WTC11 (cell line): ENCODE results near the gene STAB2. TPM values are rescaled to one million over a fixed set of nuclear protein-coding genes. Genes with fewer than 3 reads are reported as not detected.

Experiments used
- ATAC-seq: fragments of 200-7000 bp; cut with Tn5 transposase; 2 replicates; pipeline ENCODE4 v1.10.0; 2021; ENCODE audit warnings: mild to moderate bottlenecking, moderate library complexity
- CTCF ChIA-PET: fragments of 300-600 bp; sonication (Branson Sonifier 250); formaldehyde crosslinking; loops from one replicate; lab custom pipeline; 2021; ENCODE audit warnings: antibody characterized with exemption; lab: Charles Lee
- POLR2A ChIA-PET: fragments of 350-600 bp; sonication (Branson Sonifier 250); formaldehyde crosslinking; loops from one replicate; lab custom pipeline; 2021; ENCODE audit warnings: antibody characterized with exemption; lab: Charles Lee
- DNase-seq: peaks from one replicate; pipeline ENCODE4 v3.0.0; 2021; ENCODE audit warnings: low spot score
- H3K27ac Mint-ChIP-seq: 2 replicates; pipeline ENCODE4 v1.8.0; 2021; ENCODE audit warnings: mixed read lengths
- H3K27me3 Mint-ChIP-seq: 2 replicates; pipeline ENCODE4 v1.8.0; 2021; ENCODE audit warnings: low read depth, mild to moderate bottlenecking, moderate library complexity, mixed read lengths
- H3K36me3 Mint-ChIP-seq: 2 replicates; pipeline ENCODE4 v1.8.0; 2021; ENCODE audit warnings: mixed read lengths
- H3K4me1 Mint-ChIP-seq: 2 replicates; pipeline ENCODE4 v1.8.0; 2022; ENCODE audit warnings: mixed read lengths
- H3K4me3 Mint-ChIP-seq: 2 replicates; pipeline ENCODE4 v1.8.0; 2021; ENCODE audit warnings: mild to moderate bottlenecking, moderate library complexity, mixed read lengths
- H3K9me3 Mint-ChIP-seq: 2 replicates; pipeline ENCODE4 v1.8.0; 2021; ENCODE audit warnings: mixed read lengths
- CDX4 ChIP-seq: fragments of 250-450 bp; sonication (Bioruptor Pico); IDR thresholded peaks from 2 replicates; pipeline ENCODE4 v1.9.0; 2021; ENCODE audit warnings: moderate library complexity, mild to moderate bottlenecking, inconsistent platforms, borderline replicate concordance
- GABPB1 ChIP-seq: sonication (generic); formaldehyde crosslinking; IDR thresholded peaks from 2 replicates; pipeline ENCODE4 v1.8.1; 2023; ENCODE audit warnings: mild to moderate bottlenecking, missing genetic modification reagents
- HMGXB4 ChIP-seq: sonication (generic); formaldehyde crosslinking; IDR thresholded peaks from 2 replicates; pipeline ENCODE4 v1.8.1; 2023; ENCODE audit warnings: mild to moderate bottlenecking, moderate library complexity, missing genetic modification reagents
- IRF1 ChIP-seq: sonication (generic); formaldehyde crosslinking; IDR thresholded peaks from 2 replicates; pipeline ENCODE4 v1.8.0; 2023; ENCODE audit warnings: missing genetic modification reagents
- IRF2 ChIP-seq: sonication (generic); formaldehyde crosslinking; IDR thresholded peaks from 2 replicates; pipeline ENCODE4 v1.8.0; 2022; ENCODE audit warnings: low read depth, missing genetic modification reagents, borderline replicate concordance
- JUN ChIP-seq: sonication (generic); formaldehyde crosslinking; IDR thresholded peaks from 2 replicates; pipeline ENCODE4 v1.8.0; 2023; ENCODE audit warnings: mild to moderate bottlenecking, missing genetic modification reagents
- RORB ChIP-seq: fragments of 250-450 bp; sonication (Bioruptor Pico); IDR thresholded peaks from 2 replicates; pipeline ENCODE4 v1.9.0; 2021; ENCODE audit warnings: mild to moderate bottlenecking
- ZNF121 ChIP-seq: sonication (generic); formaldehyde crosslinking; IDR thresholded peaks from 2 replicates; pipeline ENCODE4 v1.8.0; 2023; ENCODE audit warnings: missing genetic modification reagents
- ZNF263 ChIP-seq: sonication (generic); formaldehyde crosslinking; IDR thresholded peaks from 2 replicates; pipeline ENCODE4 v1.8.1; 2022; ENCODE audit warnings: low read depth, mild to moderate bottlenecking, moderate library complexity, missing genetic modification reagents
- total RNA-seq: library from RNA; stranded (reverse); gene quantifications from 3 replicates; pipeline ENCODE4 v1.2.3, GENCODE V29; 2021

The STAB2 gene
- total RNA-seq, 1 experiment from 2014 or later, result 0.48 TPM

GRCh38 chr12:103813949-103814348 is 226.9 kb downstream of the STAB2 start (continued):
- TF ChIP-seq HMGXB4 (CRISPR knock-in tag) (no peak), CDX4 (no peak), ZNF263 (CRISPR knock-in tag) (no peak)

- no peak for DNase-seq
- CTCF ChIA-PET, result no interaction called here
- POLR2A ChIA-PET, result no interaction called here
- H3K4me3 Mint-ChIP-seq, result no peak overlapping the region
- H3K27ac Mint-ChIP-seq, result no peak overlapping the region
- peaks cover 10% of the 10 kb centered on the region for H3K36me3 Mint-ChIP-seq
- no peaks in the 10 kb centered on the region for H3K9me3 Mint-ChIP-seq
- H3K27me3 Mint-ChIP-seq, result no peaks in the 10 kb centered on the region
- ATAC-seq, result no peak
- 0 out of 2 replicates have a peak, but pooled peaks cover 3% of the 10 kb centered on the region for H3K4me1 Mint-ChIP-seq
- TF ChIP-seq IRF2 (CRISPR knock-in tag) (no peak), IRF1 (no peak), JUN (no peak), ZNF121 (CRISPR knock-in tag) (no peak), GABPB1 (CRISPR knock-in tag) (no peak), RORB (CRISPR knock-in tag) (no peak)
Measured at GRCh38 chr12:103814436-103814835, 227.4 kb downstream of the STAB2 start.

Other genes with a start within 250 kb of the STAB2 start
- gene C12orf42, start 91.3 kb upstream of the STAB2 start, total RNA-seq, result 0.25 to 0.37 TPM (median 0.32 TPM) in 3 replicates